HG02610 (cell line): ENCODE results near the gene PFKFB4.
"Not testable (repeated sequence)": the region's sequence is repeated elsewhere in the genome, so short reads cannot be mapped to it uniquely, and the experiment has no call there.

Experiments used
- ATAC-seq: cut with Tn5 transposase; IDR thresholded peaks from one replicate; pipeline ENCODE4 v1.9.1; 2021; ENCODE audit warnings: mild to moderate bottlenecking, moderate library complexity; ENCODE audit not compliant: unreplicated experiment

The PFKFB4 gene

DNA sequence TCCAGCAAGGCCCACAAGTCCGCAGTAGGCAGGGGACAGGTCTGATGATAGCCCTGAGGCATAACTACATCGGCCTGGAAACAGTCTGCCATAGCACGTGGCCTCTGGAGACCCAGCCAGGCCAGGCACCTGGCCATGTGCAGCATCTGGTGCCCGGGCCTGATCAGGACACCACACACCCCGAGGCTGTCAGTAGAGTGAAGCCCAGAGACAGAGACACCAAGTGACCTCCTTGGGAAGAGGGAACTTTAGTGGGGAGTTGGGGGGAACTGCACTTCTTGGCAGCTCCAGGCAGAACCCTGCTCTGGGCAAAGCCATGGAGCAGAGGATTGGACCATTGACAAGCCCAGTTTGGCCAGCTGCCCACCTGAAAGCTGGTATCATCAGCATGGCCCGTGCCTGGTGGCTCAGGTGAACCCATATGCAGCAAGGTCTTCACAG lies 53.9 kb downstream of the PFKFB4 start:
- no peak for ATAC-seq

DNA sequence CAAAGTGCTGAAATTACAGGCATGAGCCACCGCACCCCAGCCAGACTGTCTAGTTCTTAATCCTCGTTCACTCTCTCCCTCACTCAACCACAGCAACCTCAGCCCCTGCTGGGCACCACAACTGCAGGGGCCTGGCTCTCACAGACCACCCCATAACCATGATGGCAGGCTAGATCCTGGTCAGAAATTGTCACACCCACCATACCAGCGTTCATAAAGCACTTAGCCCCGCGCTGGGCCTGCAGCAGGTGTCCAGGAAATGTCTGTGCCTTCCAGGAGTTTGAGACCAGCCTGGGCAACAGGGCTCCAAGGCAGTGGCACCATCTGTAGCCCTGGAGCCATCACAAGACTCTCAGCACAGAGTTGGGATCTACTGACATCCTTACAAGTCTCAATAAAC lies 54.5 kb downstream of the PFKFB4 start:
- no peak for ATAC-seq

DNA sequence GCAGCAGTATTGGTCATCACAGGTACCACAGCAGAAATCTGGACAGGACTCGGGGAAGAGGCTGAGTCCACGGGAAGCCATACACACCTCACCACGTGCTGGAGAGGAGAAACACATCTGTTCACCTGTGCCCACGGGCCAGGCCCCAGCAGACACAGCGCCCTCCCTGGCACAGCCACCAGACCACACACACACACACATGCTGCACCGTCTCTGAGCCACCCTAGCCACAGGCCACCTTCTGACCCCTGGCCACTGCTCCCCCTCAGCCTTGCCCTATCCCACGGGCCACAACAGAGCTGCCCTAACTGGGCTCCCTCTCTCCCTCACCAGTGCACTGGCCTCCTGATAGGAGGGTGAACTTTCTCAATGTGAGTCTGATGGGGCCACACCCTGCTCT lies 55.4 kb downstream of the PFKFB4 start:
- no peak for ATAC-seq

DNA sequence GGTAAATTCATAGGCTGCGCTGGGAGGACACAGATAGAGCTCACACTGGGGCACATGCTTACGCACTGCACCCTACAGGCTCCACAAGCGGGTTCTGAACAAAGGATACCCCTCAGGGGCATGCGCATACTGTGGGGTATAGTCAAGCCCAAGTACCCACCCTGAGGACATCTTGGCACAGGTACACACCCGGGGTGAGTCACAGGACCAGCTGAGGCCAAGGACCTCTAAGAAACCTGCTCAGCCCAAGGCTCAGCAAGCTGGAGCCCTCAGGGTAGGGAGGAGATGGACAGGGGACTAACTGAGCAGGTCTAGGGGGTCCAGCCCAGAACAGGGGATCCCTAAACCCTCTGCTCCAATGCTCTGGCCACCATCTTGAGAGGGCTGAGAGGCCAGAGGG lies 55.9 kb downstream of the PFKFB4 start:
- ATAC-seq: no peak

DNA sequence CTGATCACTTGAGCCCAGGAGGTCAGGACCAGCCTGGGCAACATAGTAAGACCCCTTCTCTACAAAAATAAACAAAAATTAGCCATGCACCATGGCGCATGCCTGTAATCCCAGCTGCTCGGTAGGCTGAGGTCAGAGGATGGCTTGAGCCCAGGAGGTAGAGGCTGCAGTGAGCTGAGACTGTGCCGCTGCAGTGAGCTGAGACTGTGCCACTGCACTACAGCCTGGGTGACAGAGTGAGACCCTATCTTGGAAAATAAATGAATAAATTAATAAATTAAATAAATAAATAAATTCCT lies 63.5 kb downstream of the PFKFB4 start:
- ATAC-seq: no peak

DNA sequence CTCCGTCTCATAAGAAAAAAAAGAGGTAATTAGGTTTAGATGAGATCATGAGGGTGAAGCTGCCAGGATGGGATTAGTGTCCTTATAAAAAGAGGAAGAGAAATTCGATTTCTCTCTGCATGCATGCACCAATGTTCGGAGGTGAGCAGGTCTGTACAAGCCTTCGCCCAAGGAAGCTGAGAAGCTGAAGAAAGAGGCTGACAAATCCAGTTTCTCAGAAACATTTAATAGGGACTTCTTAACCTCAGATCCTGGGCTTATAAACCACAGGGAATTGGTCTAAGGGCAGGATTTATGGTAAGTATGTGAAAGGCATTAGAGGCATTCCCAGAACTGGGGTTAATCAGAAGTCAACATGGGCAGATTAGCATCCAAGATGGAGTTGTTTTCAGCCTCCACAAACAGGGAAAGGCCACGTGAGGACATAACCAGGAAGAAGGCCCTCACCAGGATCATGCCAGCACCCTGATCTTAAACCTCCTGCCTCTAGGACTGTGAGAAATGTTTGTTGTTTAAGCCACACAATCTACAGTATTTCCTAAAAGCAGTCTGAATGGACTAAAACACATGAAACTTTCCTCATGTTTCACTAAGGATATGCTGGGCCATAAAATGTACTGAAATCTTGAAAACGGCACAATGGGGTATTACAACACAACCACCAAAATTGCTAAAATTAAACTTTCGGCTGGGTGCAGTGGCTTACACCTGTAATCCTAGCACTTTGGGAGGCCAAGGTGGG lies 64.0 kb downstream of the PFKFB4 start:
- ATAC-seq: no peak

DNA sequence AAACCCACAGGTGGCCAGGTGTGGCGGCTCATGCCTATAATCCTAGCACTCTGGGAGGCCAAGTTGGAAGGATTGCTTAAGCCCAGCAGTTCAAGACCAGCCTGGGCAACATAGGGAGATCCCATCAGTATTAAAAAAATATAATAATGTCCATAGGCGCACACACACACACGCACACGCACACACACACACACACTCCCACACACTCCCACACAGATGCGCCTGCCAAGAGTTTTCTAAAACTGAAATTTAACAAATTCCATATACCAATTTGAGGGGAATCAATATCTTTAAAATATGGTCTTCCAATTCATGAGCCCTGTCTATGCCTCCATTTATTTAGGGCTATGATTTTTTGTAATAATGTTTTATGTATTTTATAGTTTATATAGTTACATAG lies 69.7 kb downstream of the PFKFB4 start:
- no peak for ATAC-seq

DNA sequence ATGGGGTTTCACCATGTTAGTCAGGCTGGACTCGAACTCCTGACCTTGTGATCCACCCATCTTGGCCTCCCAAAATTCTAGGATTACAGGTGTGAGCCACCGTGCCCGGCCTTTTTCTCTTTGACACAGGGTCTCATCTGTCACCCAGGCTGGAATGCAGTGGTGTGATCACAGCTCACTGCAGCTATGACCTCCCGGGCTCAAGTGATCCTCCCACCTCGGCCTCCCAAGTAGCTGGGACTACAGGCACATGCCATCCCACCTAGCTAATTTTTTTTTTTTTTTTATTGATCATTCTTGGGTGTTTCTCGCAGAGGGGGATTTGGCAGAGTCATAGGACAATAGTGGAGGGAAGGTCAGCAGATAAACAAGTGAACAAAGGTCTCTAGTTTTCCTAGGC lies 73.8 kb downstream of the PFKFB4 start:
- not testable (repeated sequence) for ATAC-seq

DNA sequence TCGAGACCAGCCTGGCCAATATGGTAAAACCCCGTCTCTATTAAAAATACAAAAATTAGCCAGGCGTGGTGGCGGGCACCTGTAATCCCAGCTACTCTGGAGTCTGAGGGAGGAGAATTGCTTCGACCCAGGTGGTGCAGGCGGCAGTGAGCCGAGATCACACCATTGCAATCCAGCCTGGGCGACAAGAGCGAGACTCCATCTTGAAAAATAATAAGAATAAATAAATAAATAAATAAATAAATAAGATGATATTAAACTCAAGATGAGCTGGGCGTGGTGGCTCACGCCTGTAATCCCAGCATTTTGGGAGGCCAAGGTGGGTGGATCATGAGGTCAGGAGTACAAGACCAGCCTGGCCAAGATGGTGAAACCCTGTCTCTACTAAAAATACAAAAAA lies 75.7 kb downstream of the PFKFB4 start:
- ATAC-seq: not testable (repeated sequence)

DNA sequence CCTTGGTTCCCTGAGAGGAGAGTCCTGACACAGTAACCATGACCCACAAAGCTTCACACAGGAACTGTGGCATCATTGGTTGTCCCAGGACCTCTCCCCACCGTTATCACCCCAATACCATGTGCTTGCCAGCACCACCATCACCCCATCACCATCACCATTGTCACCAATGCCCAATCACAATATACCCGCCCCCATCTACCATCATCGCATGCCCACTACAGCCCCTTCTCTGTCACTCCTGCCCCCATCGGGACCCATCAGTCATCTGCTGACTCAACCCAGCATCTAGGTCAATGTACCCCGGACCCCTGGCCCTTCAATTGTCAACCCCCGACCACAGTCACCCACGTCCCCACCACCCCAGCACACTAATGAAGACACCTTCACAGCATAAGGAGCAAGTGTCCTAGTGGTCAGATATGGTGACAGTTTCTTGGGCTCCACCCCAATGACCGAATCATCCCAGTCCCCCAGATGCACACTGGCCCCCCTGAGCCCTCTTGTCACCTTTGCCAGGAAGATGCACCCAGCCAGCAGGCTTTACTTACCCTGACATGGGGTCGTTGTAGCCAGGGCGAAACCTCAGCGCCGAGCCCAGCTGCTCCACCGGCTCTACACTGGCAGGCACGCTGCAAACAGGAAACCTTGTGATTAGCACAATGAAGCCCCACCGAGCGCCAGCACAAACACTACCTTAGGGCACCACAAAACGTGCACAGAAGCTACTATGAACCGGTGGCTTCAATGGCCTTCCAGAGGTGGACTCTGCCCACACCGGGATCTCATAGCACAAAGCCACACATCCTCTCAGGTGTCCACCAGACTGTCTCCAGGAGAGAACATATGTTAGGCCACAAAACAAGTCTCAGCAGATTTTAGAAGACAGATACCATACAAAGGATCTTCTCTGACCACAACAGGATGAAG lies 77.7 kb downstream of the PFKFB4 start:
- no peak for ATAC-seq

DNA sequence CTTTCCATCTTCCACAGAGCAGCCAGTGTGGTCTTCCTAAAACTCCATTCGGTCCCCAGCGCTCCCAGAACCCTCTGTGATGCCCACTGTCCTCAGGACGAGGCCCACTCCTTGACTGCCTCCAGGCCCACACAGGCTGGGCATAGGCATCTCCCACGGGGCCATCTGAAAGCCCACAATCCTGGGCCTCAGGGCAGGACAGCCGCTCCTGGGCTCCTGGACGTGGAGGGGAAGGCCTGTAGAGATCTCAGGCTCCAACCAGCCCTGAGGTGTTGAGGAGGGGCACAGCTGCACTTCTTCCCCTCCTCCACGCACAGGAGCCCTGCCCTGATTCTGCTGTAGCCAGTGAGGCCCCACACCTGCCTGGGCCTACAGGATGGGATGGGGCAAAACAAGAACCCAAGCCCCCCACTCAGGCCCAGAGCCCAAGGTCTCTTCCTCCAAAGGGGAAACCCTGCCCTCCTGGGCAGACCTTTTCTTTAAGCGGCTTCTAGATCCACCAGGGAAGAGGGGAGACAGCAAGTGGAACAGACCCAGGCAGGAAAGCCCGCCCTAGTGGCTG lies 78.6 kb downstream of the PFKFB4 start:
- ATAC-seq: no peak

DNA sequence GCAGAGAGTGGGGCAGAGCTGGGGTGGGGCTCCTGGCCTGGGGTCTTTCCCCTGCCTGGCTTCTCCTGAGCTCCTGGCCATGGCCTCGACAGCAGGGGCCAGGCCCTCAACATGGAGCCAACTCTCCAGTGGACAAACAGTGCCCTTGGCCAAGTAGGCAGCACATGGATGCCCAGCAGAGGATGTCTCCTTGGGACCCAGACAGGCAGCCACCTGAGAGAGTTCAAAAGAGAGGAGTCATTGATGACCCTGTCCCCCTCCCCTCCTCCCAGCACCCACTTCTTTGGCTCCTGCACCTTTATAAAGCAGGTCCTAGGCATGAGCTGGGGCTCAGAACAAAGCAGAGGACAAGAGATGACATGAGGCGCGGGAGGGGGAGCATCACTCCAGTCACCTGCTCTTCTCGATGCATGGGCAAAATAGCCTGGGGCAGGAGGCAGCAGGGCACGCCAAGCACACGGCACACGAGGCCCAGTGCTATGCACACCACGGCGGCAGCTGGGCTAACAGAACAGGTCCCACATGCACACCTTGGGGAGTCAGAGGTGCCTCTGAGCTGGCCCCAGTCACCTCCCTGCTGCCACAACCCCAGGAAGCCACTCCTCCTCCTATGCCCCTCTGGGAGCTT lies 80.1 kb downstream of the PFKFB4 start:
- ATAC-seq: no peak

DNA sequence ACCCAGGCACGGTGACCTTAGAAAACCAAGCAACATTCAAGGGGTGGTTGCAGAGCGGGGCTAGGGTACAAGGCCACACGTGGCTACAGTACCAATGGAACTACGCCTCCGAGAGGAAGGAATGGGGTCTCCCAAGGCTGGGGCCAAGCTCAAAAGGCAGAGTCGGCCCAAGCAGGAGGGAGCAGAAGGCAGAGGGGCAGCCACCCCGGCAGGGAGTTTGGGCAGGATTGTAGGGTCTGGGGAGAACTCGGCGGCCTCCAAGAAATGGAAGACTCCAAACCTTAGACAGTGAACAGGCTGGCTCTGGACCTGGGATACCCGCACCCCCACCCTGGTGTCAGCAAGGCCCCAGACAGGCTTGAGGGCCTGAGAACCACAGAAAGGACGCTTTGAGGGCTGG lies 81.4 kb downstream of the PFKFB4 start:
- ATAC-seq: no peak

DNA sequence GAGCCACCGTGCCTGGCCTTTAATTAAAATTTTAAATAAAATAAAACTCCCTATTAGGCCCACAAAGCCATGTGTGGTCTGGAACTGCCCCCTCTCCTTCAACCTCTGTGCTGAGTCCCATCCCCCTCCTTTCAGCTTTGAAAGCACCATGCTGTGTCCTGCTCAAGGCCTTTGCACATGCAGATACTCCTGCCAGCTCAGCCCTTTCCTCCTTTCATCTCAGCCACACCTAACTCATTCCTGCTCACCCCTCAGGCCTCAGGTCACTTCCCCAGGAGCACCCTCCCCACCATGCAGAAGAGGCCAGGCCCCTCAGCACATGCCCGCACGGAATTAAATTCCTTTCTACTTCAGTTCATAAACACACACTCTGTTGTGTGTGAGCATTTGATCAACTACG lies 82.0 kb downstream of the PFKFB4 start:
- ATAC-seq: no peak

DNA sequence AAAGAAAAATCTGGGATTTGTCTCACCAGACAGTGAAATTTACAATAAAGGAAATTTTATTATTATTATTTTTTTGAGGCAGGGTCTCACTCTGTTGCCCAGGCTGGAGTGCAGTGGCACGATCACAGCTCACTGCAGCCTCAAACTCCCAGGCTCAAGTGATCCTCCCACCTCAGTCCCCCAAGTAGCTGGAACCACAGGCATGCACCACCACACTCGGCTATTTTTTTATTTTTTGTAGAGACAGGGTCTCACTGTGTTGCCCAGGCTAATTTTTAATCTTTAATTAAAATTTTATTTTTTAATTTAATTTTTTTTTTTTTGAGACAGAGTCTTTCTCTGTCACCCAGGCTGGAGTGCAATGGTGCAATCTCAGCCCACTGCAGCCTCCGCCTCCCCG lies 82.6 kb downstream of the PFKFB4 start:
- not testable (repeated sequence) for ATAC-seq

DNA sequence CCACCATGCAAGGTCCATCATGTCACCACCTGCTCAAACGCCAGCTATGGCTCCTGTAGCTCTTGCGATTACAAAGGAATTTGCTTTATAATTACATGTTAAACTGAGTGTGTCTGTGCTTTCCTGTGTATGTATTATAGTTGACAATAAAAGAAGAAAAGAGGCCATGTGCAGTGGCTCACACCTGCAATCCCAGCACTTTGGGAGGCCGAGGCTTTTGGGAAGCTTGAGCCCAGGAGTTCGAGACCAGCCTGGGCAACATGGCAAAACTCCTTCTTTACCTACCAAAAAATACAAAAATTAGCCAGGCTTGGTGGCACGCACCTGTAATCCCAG lies 83.0 kb downstream of the PFKFB4 start:
- ATAC-seq: no peak

DNA sequence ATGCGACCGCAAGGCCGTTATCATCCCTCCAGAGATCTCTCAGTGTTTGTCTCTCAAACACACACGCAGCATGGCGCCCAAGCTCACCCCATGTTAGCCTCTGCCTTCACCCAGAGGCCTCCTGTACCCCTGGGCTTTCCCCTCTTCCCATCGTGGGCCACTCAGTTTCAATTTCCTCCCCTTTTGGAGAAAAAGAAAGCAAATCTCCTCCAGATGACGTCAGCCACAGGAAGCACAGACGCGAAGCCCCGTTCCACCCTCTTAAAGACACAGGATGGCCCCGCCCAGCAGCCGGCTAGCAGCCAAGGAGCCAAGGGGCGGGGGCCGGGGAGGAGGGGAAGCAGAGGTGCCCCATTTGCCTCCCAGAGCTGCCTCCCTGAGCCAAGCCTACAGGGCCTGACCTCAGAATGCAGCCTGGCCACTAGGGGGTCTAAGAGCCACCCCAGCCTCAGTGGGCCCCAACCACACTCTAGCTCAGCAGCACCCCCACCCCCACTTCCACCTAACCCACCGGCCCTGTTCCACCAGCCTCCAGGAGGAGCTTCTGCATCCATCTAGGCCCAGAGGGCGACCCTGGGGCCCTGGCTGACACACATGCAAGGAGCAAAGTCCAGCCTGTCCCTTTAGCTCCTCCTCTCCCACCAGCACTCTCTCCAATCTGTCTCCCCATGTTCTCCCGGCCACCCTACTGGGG lies 83.5 kb downstream of the PFKFB4 start:
- peak; percentile 78 for ATAC-seq

DNA sequence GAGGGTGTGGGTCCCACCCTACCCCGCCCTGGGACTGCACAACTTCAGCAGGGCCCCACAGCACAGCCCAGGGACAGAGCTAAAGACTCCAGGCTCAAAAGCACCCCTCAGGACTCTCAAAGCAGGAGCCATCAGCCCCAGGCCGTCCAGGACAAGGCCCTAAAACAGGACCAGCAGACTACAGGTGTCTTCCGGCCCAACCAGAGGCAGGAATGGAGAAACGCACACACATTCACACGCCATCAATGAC lies 84.0 kb downstream of the PFKFB4 start:
- ATAC-seq: peak; percentile 4

DNA sequence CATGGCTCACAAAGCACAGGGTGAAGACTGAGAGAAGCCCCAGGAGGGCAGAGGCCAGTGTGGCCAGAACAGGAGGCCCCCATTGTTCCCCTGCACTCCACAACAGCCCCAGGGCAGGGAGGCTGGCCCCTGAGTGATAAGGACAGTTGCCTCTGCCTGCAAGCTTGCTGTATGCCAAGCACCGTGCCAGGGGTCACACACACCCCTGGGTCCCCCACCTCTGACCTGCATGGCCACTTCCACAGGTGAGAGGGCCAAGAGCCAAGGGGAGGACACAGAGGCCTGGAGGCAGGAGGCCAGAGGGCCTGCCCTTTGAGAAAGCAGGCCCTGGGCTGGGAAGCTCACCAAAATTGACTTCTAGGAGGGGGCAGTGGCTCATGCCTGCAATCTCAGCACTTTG lies 86.3 kb downstream of the PFKFB4 start:
- ATAC-seq: no peak

DNA sequence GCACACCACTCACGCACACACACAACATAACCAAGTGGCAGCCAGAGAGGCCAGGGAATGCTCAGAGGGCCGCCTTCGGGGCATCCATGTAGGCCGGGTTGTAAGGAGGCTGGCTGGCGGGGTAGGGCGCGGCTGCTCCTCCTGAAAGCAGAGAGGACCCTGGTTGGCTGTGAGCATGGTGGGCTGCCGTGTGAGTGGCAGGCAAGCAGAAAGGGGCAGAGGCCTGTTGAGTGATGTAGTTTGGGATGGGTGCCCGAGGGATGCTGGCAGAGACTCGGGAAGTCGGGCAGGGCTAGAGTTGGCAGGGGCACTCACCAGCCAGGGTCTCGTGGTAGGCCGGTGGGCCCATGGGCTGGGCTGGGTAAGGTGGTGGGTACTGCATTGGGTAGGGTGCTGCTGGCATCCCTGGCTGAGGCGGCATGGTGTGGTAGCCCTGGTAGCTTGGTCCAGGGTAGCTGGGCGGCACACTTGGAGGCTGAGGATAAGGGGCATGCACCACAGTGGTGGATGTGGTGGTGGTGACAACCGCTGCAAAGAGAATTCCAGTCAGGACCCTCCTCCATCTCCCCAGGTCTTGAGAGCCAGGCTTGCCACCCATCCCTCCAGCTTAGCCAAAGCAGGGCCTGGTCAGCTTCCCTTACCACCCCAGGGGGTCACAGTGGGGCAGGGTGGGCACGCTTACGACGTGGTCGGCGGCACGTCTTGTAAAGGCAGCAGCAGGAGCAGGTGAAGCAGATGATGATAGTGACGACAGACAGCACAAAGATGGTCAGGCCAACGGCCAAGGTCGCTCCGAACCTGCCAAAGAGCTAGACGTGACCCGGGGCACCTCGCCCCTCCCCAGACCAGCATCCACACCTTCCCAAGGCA lies 87.3 kb downstream of the PFKFB4 start:
- no peak for ATAC-seq
